Central memory CD8-positive, alpha-beta T cell (primary cell): Measurements from ENCODE around the gene ZSCAN32.

Source experiments
- ATAC-seq: fragments of 150-1000 bp; cut with Tn5 transposase; replicated peaks from 2 replicates; pipeline ENCODE4 v1.10.0; 2022; ENCODE audit warnings: mild to moderate bottlenecking, moderate FRiP score, moderate number of reproducible peaks; ENCODE audit not compliant: poor library complexity, severe bottlenecking; ENCODE audit errors: extremely low read depth
- DNase-seq, 2 donors: peaks; one replicate each; pipeline ENCODE4 v3.0.0; 2021; ENCODE audit warnings: low spot score in 2 of 2
- H3K27ac Mint-ChIP-seq: one replicate; pipeline ENCODE4 v1.8.0; 2022; ENCODE audit warnings: low read depth, mild to moderate bottlenecking, moderate library complexity, mixed read lengths
- H3K27me3 Mint-ChIP-seq: one replicate; pipeline ENCODE4 v1.8.0; 2022; ENCODE audit warnings: mixed read lengths
- H3K36me3 Mint-ChIP-seq: one replicate; pipeline ENCODE4 v1.8.0; 2022; ENCODE audit warnings: mild to moderate bottlenecking, moderate library complexity, mixed read lengths; ENCODE audit not compliant: insufficient read depth
- H3K4me1 Mint-ChIP-seq: one replicate; pipeline ENCODE4 v1.8.0; 2022; ENCODE audit warnings: mixed read lengths
- H3K4me3 Mint-ChIP-seq: one replicate; pipeline ENCODE4 v1.8.0; 2022; ENCODE audit warnings: mild to moderate bottlenecking, moderate library complexity, mixed read lengths
- H3K9me3 Mint-ChIP-seq: one replicate; pipeline ENCODE4 v1.8.0; 2022; ENCODE audit warnings: mixed read lengths

Gene ZSCAN32

GRCh38 chr16:3400779-3401688, at the start of gene ZSCAN32, which contains the start of gene ZNF174:
Gene ZSCAN32, minus strand, starts transcription at chr16:3401004. Its CDS starts 3,447 bp downstream, at chr16:3397557.
Gene ZNF174, plus strand, starts transcription at chr16:3401215. Its CDS starts 790 bp downstream, at chr16:3402005.
- Mint-ChIP-seq H3K4me1 (peaks cover 48% of the 10 kb centered on the region), H3K27ac (peak within 1 kb of the TSS; percentile 87), H3K9me3 (peaks cover 1% of the 10 kb centered on the region), H3K27me3 (no peaks in the 10 kb centered on the region), H3K4me3 (peak within 1 kb of the TSS; percentile 96), H3K36me3 (peaks cover 15% of the 10 kb centered on the region)
- ATAC-seq, result peak; percentile 99
- peak; percentile 96 to 99 for DNase-seq

GRCh38 chr16:3444032-3444388, 43.2 kb upstream of the ZSCAN32 start:
- no peaks in the 10 kb centered on the region for H3K27me3 Mint-ChIP-seq
- ATAC-seq, result peak; percentile 73
- no peaks in the 10 kb centered on the region for H3K9me3 Mint-ChIP-seq

GRCh38 chr16:3443108-3444031, 42.6 kb upstream of the ZSCAN32 start, which contains the start of the genes NAA60 and ZNF597:
Gene NAA60, plus strand, starts transcription at chr16:3443680. Its CDS starts 32,548 bp downstream, at chr16:3476228.
Gene ZNF597, minus strand, starts transcription at chr16:3443504. Its CDS starts 351 bp downstream, at chr16:3443153.
- ATAC-seq (peak; percentile 90), DNase-seq (peak; percentile 44 to 64)
- H3K27me3 Mint-ChIP-seq, result no peaks in the 10 kb centered on the region
- peak within 1 kb of the TSS; percentile 98 for H3K4me3 Mint-ChIP-seq
- no peaks in the 10 kb centered on the region for H3K9me3 Mint-ChIP-seq
- H3K36me3 Mint-ChIP-seq, result peaks cover 23% of the 10 kb centered on the region
- peaks cover 21% of the 10 kb centered on the region for H3K4me1 Mint-ChIP-seq
- peak within 1 kb of the TSS; percentile 99 for H3K27ac Mint-ChIP-seq

More at GRCh38 chr16:3444032-3444388, 43.2 kb upstream of the ZSCAN32 start:
- peaks cover 22% of the 10 kb centered on the region for H3K36me3 Mint-ChIP-seq
- H3K4me3 Mint-ChIP-seq, result peak overlapping the region; percentile 98
- peaks cover 21% of the 10 kb centered on the region for H3K4me1 Mint-ChIP-seq
- peak overlapping the region; percentile 99 for H3K27ac Mint-ChIP-seq
- peak in 1 of 2 donors; percentile 15 for DNase-seq

GRCh38 chr16:3439637-3440036, 38.8 kb upstream of the ZSCAN32 start:
- DNase-seq (no peak), ATAC-seq (no peak)
- Mint-ChIP-seq H3K27ac (no peak overlapping the region), H3K9me3 (no peaks in the 10 kb centered on the region), H3K36me3 (peaks cover 24% of the 10 kb centered on the region), H3K4me1 (peaks cover 21% of the 10 kb centered on the region), H3K27me3 (no peaks in the 10 kb centered on the region), H3K4me3 (no peak overlapping the region)

GRCh38 chr16:3434373-3434772, 33.6 kb upstream of the ZSCAN32 start:
- peaks cover 10% of the 10 kb centered on the region for H3K36me3 Mint-ChIP-seq
- no peak for ATAC-seq

GRCh38 chr16:3431779-3432219, 31.0 kb upstream of the ZSCAN32 start:
- no peaks in the 10 kb centered on the region for H3K9me3 Mint-ChIP-seq
- H3K27me3 Mint-ChIP-seq, result no peaks in the 10 kb centered on the region
- peaks cover 14% of the 10 kb centered on the region for H3K4me1 Mint-ChIP-seq
- DNase-seq, result peak; percentile 32 to 40
- H3K27ac Mint-ChIP-seq, result peak overlapping the region; percentile 35
- ATAC-seq, result peak; percentile 83
- H3K36me3 Mint-ChIP-seq, result peaks cover 4% of the 10 kb centered on the region
- H3K4me3 Mint-ChIP-seq, result peak overlapping the region; percentile 47

More at GRCh38 chr16:3434373-3434772, 33.6 kb upstream of the ZSCAN32 start:
- Mint-ChIP-seq H3K4me3 (no peak overlapping the region), H3K27me3 (no peaks in the 10 kb centered on the region), H3K4me1 (peaks cover 14% of the 10 kb centered on the region), H3K9me3 (no peaks in the 10 kb centered on the region), H3K27ac (peak overlapping the region; percentile 39)
- DNase-seq, result no peak

- peaks cover 17% of the 10 kb centered on the region for H3K9me3 Mint-ChIP-seq
- H3K27ac Mint-ChIP-seq, result peak overlapping the region; percentile 68
- ATAC-seq (no peak), DNase-seq (no peak)
- H3K4me1 Mint-ChIP-seq, result no peaks in the 10 kb centered on the region
- no peak overlapping the region for H3K4me3 Mint-ChIP-seq
- H3K27me3 Mint-ChIP-seq, result no peaks in the 10 kb centered on the region
- peaks cover 3% of the 10 kb centered on the region for H3K36me3 Mint-ChIP-seq
Observed at GRCh38 chr16:3413730-3414379, 13.1 kb upstream of the ZSCAN32 start.

- no peak for DNase-seq
- H3K9me3 Mint-ChIP-seq, result peaks cover 18% of the 10 kb centered on the region
- ATAC-seq, result no peak
- no peak overlapping the region for H3K27ac Mint-ChIP-seq
- H3K4me1 Mint-ChIP-seq, result no peaks in the 10 kb centered on the region
- no peak overlapping the region for H3K4me3 Mint-ChIP-seq
- H3K36me3 Mint-ChIP-seq, result peaks cover 9% of the 10 kb centered on the region
- no peaks in the 10 kb centered on the region for H3K27me3 Mint-ChIP-seq
Observed at GRCh38 chr16:3408561-3409197, 7.9 kb upstream of the ZSCAN32 start.

- no peak for DNase-seq
- peaks cover 39% of the 10 kb centered on the region for H3K4me1 Mint-ChIP-seq
- no peaks in the 10 kb centered on the region for H3K27me3 Mint-ChIP-seq
Observed at GRCh38 chr16:3401719-3402397, 1.1 kb upstream of the ZSCAN32 start.

GRCh38 chr16:3400446-3400778, 392 bp downstream of the ZSCAN32 start:
- Mint-ChIP-seq H3K4me3 (peak overlapping the region; percentile 96), H3K9me3 (no peaks in the 10 kb centered on the region), H3K4me1 (peaks cover 52% of the 10 kb centered on the region), H3K27ac (peak overlapping the region; percentile 87), H3K27me3 (no peaks in the 10 kb centered on the region), H3K36me3 (peaks cover 16% of the 10 kb centered on the region)
- DNase-seq, result no peak
- ATAC-seq, result no peak

More at GRCh38 chr16:3401719-3402397, 1.1 kb upstream of the ZSCAN32 start:
- peak overlapping the region; percentile 87 for H3K27ac Mint-ChIP-seq
- H3K4me3 Mint-ChIP-seq, result peak overlapping the region; percentile 96
- peaks cover 6% of the 10 kb centered on the region for H3K9me3 Mint-ChIP-seq
- H3K36me3 Mint-ChIP-seq, result peaks cover 15% of the 10 kb centered on the region
- no peak for ATAC-seq

GRCh38 chr16:3389663-3390338, 11.0 kb downstream of the ZSCAN32 start:
- Mint-ChIP-seq H3K4me1 (peaks cover 14% of the 10 kb centered on the region), H3K27me3 (no peaks in the 10 kb centered on the region), H3K36me3 (peaks cover 41% of the 10 kb centered on the region), H3K9me3 (peaks cover 17% of the 10 kb centered on the region), H3K27ac (no peak overlapping the region), H3K4me3 (no peak overlapping the region)
- ATAC-seq, result no peak
- no peak for DNase-seq
